Measurements from ENCODE around the gene PLEKHO2. TPM values are rescaled to one million over a fixed set of nuclear protein-coding genes. Genes with fewer than 3 reads are reported as not detected.
A peak's percentile ranks its signal among the peaks of the same experiment; 100 is the strongest.

Gene PLEKHO2
- total and polyA plus RNA-seq, 9 donors, result 11.6 to 18.3 (median 15.2) TPM

DNA sequence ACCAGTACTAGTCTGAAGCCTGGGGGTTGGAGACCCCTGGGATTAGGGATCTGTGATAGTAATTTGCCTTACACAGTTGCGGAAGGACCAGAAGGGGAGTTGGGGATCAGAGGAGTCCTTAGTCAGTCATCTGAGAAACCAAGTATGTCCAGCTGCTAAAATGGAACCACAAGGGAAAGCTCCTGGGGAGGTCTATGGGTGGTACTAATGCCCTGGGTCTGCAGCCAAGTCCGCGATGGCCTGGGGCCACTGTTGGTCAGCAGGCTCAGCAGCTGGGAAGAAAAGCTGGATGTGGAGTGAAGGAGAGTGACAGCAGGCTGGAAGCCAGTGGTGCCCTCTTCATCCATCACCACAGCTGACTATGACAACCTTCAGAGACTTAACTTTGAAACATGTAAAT lies 67.8 kb downstream of the PLEKHO2 start:
- 78% methylated on average over 1 of the region's 3 CpGs for WGBS (ENCODE audit: insufficient coverage)
- peaks cover 22% of the 10 kb centered on the region for H3K4me1 ChIP-seq (ENCODE audit: control insufficient read depth, insufficient read depth, low read length)
- no peak for DNase-seq

DNA sequence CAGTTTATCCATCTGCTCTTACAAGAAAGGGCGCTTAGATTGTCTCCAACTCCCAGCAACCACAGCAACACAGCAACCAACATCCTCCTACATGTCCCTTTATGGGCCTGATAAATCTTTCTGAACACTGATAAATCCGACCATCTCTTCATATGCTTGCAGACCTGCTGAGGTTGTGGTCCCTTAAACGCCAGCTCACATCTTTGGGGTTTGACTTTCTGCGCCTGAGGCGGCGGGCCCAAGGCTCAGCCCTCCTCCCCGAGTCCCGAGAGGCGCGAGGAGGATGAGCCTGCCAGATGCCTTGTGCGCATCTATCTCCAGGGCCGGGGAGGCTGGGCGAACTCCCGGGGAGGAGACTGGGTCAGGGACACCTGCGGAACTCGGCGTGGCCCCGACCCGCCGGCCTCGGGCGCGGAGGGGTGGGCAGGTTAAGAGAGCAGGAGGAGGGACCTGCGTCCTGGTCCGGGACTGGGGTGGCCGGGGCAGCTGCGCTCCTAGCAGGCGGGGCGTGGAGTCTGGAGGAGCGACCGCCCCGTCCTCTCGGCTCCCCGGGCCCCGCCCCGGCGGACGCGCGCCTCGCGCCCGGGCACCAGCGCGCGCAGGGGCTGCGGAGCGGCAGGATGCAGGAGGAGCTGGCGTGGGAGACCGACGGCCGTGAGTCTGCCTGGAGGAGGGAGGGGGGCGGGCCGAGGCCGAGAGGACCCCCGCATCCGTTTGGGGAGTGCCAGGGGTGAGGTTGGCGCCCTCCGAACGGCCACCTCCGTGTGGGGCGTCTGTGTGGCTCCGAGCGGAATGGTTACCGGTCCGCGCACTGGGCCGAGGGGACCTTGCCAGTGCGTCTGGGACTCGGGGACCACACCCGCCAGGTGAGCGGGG lies 69.8 kb downstream of the PLEKHO2 start, which contains the start of gene ANKDD1A:
TSS of gene ANKDD1A (plus strand) at position 592 of the 876 bp plus-strand sequence. CDS start at position 621, 29 bp downstream.
- WGBS (ENCODE audit: insufficient coverage), result 2% methylated on average over 66 of the region's 72 CpGs
- H3K4me3 ChIP-seq (ENCODE audit: low read length), result peak within 1 kb of the TSS; percentile 77
- H3K9me3 ChIP-seq (replicated peaks; ENCODE audit: control insufficient read depth, low read depth, low read length), result no peaks in the 10 kb centered on the region
- peaks cover 15% of the 10 kb centered on the region for H3K4me1 ChIP-seq (ENCODE audit: control insufficient read depth, insufficient read depth, low read length)
- no peaks in the 10 kb centered on the region for H3K36me3 ChIP-seq (ENCODE audit: control insufficient read depth, insufficient read depth, low read length)
- H3K27me3 ChIP-seq (ENCODE audit: control insufficient read depth, insufficient read depth, low read length), result no peaks in the 10 kb centered on the region
- DNase-seq, result peak; percentile 90
- H3K27ac ChIP-seq (ENCODE audit: low read length), result peak within 1 kb of the TSS; percentile 42

More for the DNA sequence above, 67.8 kb downstream of the PLEKHO2 start:
- Histone ChIP-seq H3K4me3 (ENCODE audit: low read length) (no peak overlapping the region), H3K36me3 (ENCODE audit: control insufficient read depth, insufficient read depth, low read length) (no peaks in the 10 kb centered on the region), H3K27ac (ENCODE audit: low read length) (no peak overlapping the region), H3K9me3 (replicated peaks; ENCODE audit: control insufficient read depth, low read depth, low read length) (peaks cover 3% of the 10 kb centered on the region), H3K27me3 (ENCODE audit: control insufficient read depth, insufficient read depth, low read length) (no peaks in the 10 kb centered on the region)

DNA sequence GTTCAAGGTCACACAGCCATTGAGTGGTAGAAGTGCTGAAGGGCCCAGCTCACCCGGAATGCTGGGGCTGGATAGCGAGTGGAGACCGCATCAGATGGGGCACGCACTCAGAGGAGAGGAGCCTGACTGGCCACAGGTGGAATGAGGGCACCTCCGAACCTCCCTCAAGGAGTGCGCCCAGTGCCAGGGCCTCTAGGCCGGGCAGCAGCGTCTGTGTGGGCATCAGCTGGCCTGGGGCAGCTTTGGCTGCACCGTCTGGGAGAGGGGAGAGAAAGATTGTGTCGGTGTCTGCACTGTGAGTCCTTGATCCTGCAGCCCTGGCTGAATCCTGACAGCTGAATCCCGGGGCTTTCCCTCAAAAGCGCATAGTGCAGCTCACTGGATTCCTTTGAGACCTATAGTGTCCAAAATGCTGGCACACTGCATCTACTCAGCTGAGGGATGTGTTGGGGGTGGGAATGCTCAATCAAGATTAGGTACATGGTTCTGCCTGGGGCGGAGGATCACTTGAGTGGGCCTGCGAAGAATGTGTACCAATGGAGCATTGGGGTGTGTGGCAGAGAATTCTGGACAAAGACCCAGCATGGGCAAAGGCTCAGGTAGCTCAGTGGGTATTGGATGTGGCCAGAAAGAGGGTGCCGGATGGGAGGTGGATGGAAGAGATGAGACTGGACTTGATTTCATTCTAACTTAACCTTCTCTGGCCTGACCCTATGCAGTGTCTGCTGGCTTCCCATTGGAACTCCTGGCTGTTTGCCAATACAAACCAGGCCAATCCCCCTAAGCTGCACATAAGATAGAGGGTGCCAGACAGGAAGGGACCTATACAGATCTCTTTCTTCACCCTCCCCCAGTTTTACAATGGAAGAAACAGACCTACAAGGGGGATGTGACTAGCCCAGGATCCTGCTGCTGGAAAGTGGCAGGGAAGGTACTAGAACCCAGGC lies 70.9 kb downstream of the PLEKHO2 start:
- no peak for DNase-seq
- 64% methylated on average over 13 of the region's 15 CpGs for WGBS (ENCODE audit: insufficient coverage)
- peak overlapping the region; percentile 77 for H3K4me3 ChIP-seq (ENCODE audit: low read length)

GRCh38 chr15:64915518-64916227 lies 74.0 kb downstream of the PLEKHO2 start:
- no peak overlapping the region for H3K27ac ChIP-seq (ENCODE audit: low read length)
- H3K9me3 ChIP-seq (replicated peaks; ENCODE audit: control insufficient read depth, low read depth, low read length), result no peaks in the 10 kb centered on the region
- peaks cover 15% of the 10 kb centered on the region for H3K4me1 ChIP-seq (ENCODE audit: control insufficient read depth, insufficient read depth, low read length)
- no peaks in the 10 kb centered on the region for H3K27me3 ChIP-seq (ENCODE audit: control insufficient read depth, insufficient read depth, low read length)
- DNase-seq, result no peak
- H3K4me3 ChIP-seq (ENCODE audit: low read length), result no peak overlapping the region
- WGBS (ENCODE audit: insufficient coverage), result 33% methylated on average over 9 of the region's 13 CpGs
- no peaks in the 10 kb centered on the region for H3K36me3 ChIP-seq (ENCODE audit: control insufficient read depth, insufficient read depth, low read length)

More for the DNA sequence above, 70.9 kb downstream of the PLEKHO2 start:
- no peaks in the 10 kb centered on the region for H3K27me3 ChIP-seq (ENCODE audit: control insufficient read depth, insufficient read depth, low read length)
- no peaks in the 10 kb centered on the region for H3K9me3 ChIP-seq (replicated peaks; ENCODE audit: control insufficient read depth, low read depth, low read length)
- H3K4me1 ChIP-seq (ENCODE audit: control insufficient read depth, insufficient read depth, low read length), result peaks cover 15% of the 10 kb centered on the region
- H3K36me3 ChIP-seq (ENCODE audit: control insufficient read depth, insufficient read depth, low read length), result no peaks in the 10 kb centered on the region
- H3K27ac ChIP-seq (ENCODE audit: low read length), result no peak overlapping the region

DNA sequence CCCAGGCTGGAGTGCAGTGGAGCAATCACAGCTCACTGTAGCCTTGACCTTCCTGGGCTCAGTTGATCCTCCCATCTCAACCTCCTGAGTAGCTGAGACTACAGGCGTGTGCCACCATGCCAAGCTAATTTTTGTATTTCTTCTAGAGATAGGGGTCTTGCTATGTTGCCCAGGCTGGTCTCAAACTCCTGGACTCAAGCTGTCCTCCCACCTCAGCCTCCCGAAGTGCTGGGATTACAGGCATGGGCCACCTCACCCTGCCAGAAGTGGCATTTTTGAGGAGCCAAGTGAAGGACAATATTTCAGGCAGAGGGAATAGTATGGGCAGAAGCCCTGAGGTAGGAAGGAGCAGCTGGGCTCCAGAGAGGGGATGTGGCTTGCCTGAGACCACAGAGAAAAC lies 74.7 kb downstream of the PLEKHO2 start:
- no peaks in the 10 kb centered on the region for H3K9me3 ChIP-seq (replicated peaks; ENCODE audit: control insufficient read depth, low read depth, low read length)
- no peak overlapping the region for H3K27ac ChIP-seq (ENCODE audit: low read length)
- no peak for DNase-seq
- no peaks in the 10 kb centered on the region for H3K27me3 ChIP-seq (ENCODE audit: control insufficient read depth, insufficient read depth, low read length)
- no peak overlapping the region for H3K4me3 ChIP-seq (ENCODE audit: low read length)
- peaks cover 10% of the 10 kb centered on the region for H3K4me1 ChIP-seq (ENCODE audit: control insufficient read depth, insufficient read depth, low read length)
- WGBS (ENCODE audit: insufficient coverage), result no CpG with 5 or more reads among the region's 2 CpGs
- no peaks in the 10 kb centered on the region for H3K36me3 ChIP-seq (ENCODE audit: control insufficient read depth, insufficient read depth, low read length)

GRCh38 chr15:64917211-64917610 lies 75.5 kb downstream of the PLEKHO2 start:
- Histone ChIP-seq H3K4me1 (ENCODE audit: control insufficient read depth, insufficient read depth, low read length) (peaks cover 5% of the 10 kb centered on the region), H3K4me3 (ENCODE audit: low read length) (no peak overlapping the region), H3K36me3 (ENCODE audit: control insufficient read depth, insufficient read depth, low read length) (no peaks in the 10 kb centered on the region), H3K27me3 (ENCODE audit: control insufficient read depth, insufficient read depth, low read length) (no peaks in the 10 kb centered on the region), H3K27ac (ENCODE audit: low read length) (no peak overlapping the region), H3K9me3 (replicated peaks; ENCODE audit: control insufficient read depth, low read depth, low read length) (no peaks in the 10 kb centered on the region)
- 74% methylated on average over 9 of the region's 9 CpGs for WGBS (ENCODE audit: insufficient coverage)
- DNase-seq, result no peak

Other genes starting within 250 kb of the PLEKHO2 start
- 0.44 TPM for gene RBPMS2, start 66.3 kb upstream of the PLEKHO2 start, total RNA-seq
- 1 to 10 TPM; 4.1 to 7.1 (median 4.8) TPM for gene RBPMS2, start 66.3 kb upstream of the PLEKHO2 start, polyA plus RNA-seq (ENCODE audit: insufficient read depth in 1 of 8, insufficient read length in 8 of 8, low replicate concordance in 1 of 8)
- 4.3 TPM for gene PIF1, start 16.3 kb upstream of the PLEKHO2 start, total RNA-seq
- 10 to 100 TPM in 2 of 8 donors, 1 to 10 TPM in 6; 4.3 to 12.3 (median 7.1) TPM for gene PIF1, start 16.3 kb upstream of the PLEKHO2 start, polyA plus RNA-seq (ENCODE audit: insufficient read depth in 1 of 8, insufficient read length in 8 of 8, low replicate concordance in 1 of 8)
- 3.5 TPM for gene ANKDD1A, start 70.0 kb downstream of the PLEKHO2 start, total RNA-seq
- gene ANKDD1A, start 70.0 kb downstream of the PLEKHO2 start, polyA plus RNA-seq (ENCODE audit: insufficient read depth in 1 of 8, insufficient read length in 8 of 8, low replicate concordance in 1 of 8), result 1 to 10 TPM; 2.9 to 8.4 (median 5.3) TPM
- 57.5 TPM for gene SPG21, start 148.0 kb downstream of the PLEKHO2 start, total RNA-seq
- gene SPG21, start 148.0 kb downstream of the PLEKHO2 start, polyA plus RNA-seq (ENCODE audit: insufficient read depth in 1 of 8, insufficient read length in 8 of 8, low replicate concordance in 1 of 8), result 100 to 1,000 TPM in 1 of 8 donors, 10 to 100 TPM in 7; 70.4 to 102 (median 79.5) TPM
- gene MTFMT, start 187.7 kb downstream of the PLEKHO2 start, total RNA-seq, result 9.7 TPM
- 10 to 100 TPM in 1 of 8 donors, 1 to 10 TPM in 7; 7.9 to 11.2 (median 9.3) TPM for gene MTFMT, start 187.7 kb downstream of the PLEKHO2 start, polyA plus RNA-seq (ENCODE audit: insufficient read depth in 1 of 8, insufficient read length in 8 of 8, low replicate concordance in 1 of 8)
- 0.71 TPM for gene SLC51B, start 203.5 kb downstream of the PLEKHO2 start, total RNA-seq
- gene SLC51B, start 203.5 kb downstream of the PLEKHO2 start, polyA plus RNA-seq (ENCODE audit: insufficient read depth in 1 of 8, insufficient read length in 8 of 8, low replicate concordance in 1 of 8), result 1 to 10 TPM in 7 of 8 donors, under 1 TPM in 1; 0.95 to 3.0 (median 1.6) TPM
- gene RASL12, start 226.1 kb downstream of the PLEKHO2 start, total RNA-seq, result 15.2 TPM
- gene RASL12, start 226.1 kb downstream of the PLEKHO2 start, polyA plus RNA-seq (ENCODE audit: insufficient read depth in 1 of 8, insufficient read length in 8 of 8, low replicate concordance in 1 of 8), result 10 to 100 TPM; 11.9 to 16.5 (median 14.1) TPM
- 1.6 TPM for gene KBTBD13, start 234.8 kb downstream of the PLEKHO2 start, total RNA-seq
- gene KBTBD13, start 234.8 kb downstream of the PLEKHO2 start, polyA plus RNA-seq (ENCODE audit: insufficient read depth in 1 of 8, insufficient read length in 8 of 8, low replicate concordance in 1 of 8), result 1 to 10 TPM in 5 of 8 donors, under 1 TPM in 3; 0.48 to 2.5 (median 1.5) TPM

Measured in muscle of leg (tissue), 11 donors.